IPS-11a (cell line): ENCODE data around the gene FOXO4.
A peak's percentile ranks its signal among the peaks of the same experiment; 100 is the strongest.

Experiments used
- H3K4me3 ChIP-seq: one replicate; pipeline ENCODE4 v1.5.1; 2013; ENCODE audit warnings: low read depth, low read length, control low read depth

The FOXO4 gene

GRCh38 chrX:71098951-71099506 lies 3.4 kb downstream of the FOXO4 start:
- H3K4me3 ChIP-seq = no peak overlapping the region

- no peak overlapping the region for H3K4me3 ChIP-seq
Observed at GRCh38 chrX:71099736-71100135, 4.1 kb downstream of the FOXO4 start.

GRCh38 chrX:71100581-71101505 lies 5.2 kb downstream of the FOXO4 start:
- H3K4me3 ChIP-seq = no peak overlapping the region

GRCh38 chrX:71102292-71102691 lies 6.6 kb downstream of the FOXO4 start:
- H3K4me3 ChIP-seq = no peak overlapping the region

- H3K4me3 ChIP-seq = no peak overlapping the region
Observed at GRCh38 chrX:71103110-71103983, 7.7 kb downstream of the FOXO4 start.

GRCh38 chrX:71105628-71106027 lies 10.0 kb downstream of the FOXO4 start:
- no peak overlapping the region for H3K4me3 ChIP-seq

GRCh38 chrX:71106427-71106826 lies 10.8 kb downstream of the FOXO4 start, which contains the start of gene CXorf65:
Gene CXorf65 (minus strand): TSS chrX:71106740. CDS start chrX:71106556, 184 bp downstream.
- H3K4me3 ChIP-seq = no peak within 1 kb of the TSS

- no peak overlapping the region for H3K4me3 ChIP-seq
Observed at GRCh38 chrX:71107245-71107644, 11.6 kb downstream of the FOXO4 start.

GRCh38 chrX:71107762-71108360 lies 12.2 kb downstream of the FOXO4 start:
- no peak overlapping the region for H3K4me3 ChIP-seq

GRCh38 chrX:71109051-71109450 lies 13.4 kb downstream of the FOXO4 start:
- no peak overlapping the region for H3K4me3 ChIP-seq

- H3K4me3 ChIP-seq = no peak within 1 kb of the TSS
Observed at GRCh38 chrX:71111141-71111843, 15.6 kb downstream of the FOXO4 start, which contains the start of gene IL2RG. Gene IL2RG (minus strand): TSS chrX:71111577. CDS start chrX:71111539, 38 bp downstream.

- no peak overlapping the region for H3K4me3 ChIP-seq
Observed at GRCh38 chrX:71111921-71112431, 16.3 kb downstream of the FOXO4 start.

- no peak overlapping the region for H3K4me3 ChIP-seq
Observed at GRCh38 chrX:71117358-71117757, 21.7 kb downstream of the FOXO4 start.

- H3K4me3 ChIP-seq = peak within 1 kb of the TSS; percentile 43
Observed at GRCh38 chrX:71118032-71118984, 22.7 kb downstream of the FOXO4 start, which contains the start of gene MED12. Gene MED12 (plus strand): TSS chrX:71118596. CDS start chrX:71118755, 159 bp downstream.

GRCh38 chrX:71118985-71119535 lies 23.4 kb downstream of the FOXO4 start:
- peak overlapping the region; percentile 43 for H3K4me3 ChIP-seq

- no peak overlapping the region for H3K4me3 ChIP-seq
Observed at GRCh38 chrX:71128166-71128833, 32.6 kb downstream of the FOXO4 start.

- H3K4me3 ChIP-seq = no peak overlapping the region
Observed at GRCh38 chrX:71128915-71129765, 33.5 kb downstream of the FOXO4 start.
